Fibroblast of lung (primary cell): Measurements from ENCODE around the gene SUPT3H.

Experiments
- EZH2 ChIP-seq: IDR thresholded peaks from 2 replicates; pipeline ENCODE4 v1.5.1; 2012; ENCODE audit warnings: low read length, control low read depth, mild to moderate bottlenecking; ENCODE audit errors: missing control alignments
- TF ChIP-seq, protein P1 (sequence below), 2 donors: IDR thresholded peaks in 1 of 2; conservative IDR thresholded peaks in 1 of 2; 1 replicate in 1 of 2; 2 replicates in 1 of 2; pipeline ENCODE4 v1.5.1; 2011 to 2012; ENCODE audit warnings: low read length in 2 of 2, control low read depth in 1 of 2, inconsistent platforms in 1 of 2, low read depth in 1 of 2, mild to moderate bottlenecking in 1 of 2

DNA sequence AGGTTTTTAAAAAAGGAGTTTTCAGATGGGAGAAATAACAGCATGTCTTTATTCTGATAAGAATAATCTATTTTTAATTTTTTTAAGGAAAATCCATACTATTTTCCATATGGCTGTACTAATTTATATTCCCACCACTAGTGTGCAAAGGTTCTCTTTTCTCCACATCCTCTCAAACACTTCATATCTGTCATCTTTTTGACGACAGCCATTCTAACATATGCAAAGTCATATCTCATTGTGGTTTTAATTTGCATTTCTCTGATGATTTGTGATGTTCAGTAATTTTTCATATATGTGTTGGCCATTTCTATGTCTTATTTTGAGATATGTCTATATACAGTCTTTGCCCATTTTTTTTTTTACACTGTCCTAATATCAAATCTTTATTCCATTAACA lies 330.2 kb downstream of the SUPT3H start:
- TF ChIP-seq, protein P1, sequence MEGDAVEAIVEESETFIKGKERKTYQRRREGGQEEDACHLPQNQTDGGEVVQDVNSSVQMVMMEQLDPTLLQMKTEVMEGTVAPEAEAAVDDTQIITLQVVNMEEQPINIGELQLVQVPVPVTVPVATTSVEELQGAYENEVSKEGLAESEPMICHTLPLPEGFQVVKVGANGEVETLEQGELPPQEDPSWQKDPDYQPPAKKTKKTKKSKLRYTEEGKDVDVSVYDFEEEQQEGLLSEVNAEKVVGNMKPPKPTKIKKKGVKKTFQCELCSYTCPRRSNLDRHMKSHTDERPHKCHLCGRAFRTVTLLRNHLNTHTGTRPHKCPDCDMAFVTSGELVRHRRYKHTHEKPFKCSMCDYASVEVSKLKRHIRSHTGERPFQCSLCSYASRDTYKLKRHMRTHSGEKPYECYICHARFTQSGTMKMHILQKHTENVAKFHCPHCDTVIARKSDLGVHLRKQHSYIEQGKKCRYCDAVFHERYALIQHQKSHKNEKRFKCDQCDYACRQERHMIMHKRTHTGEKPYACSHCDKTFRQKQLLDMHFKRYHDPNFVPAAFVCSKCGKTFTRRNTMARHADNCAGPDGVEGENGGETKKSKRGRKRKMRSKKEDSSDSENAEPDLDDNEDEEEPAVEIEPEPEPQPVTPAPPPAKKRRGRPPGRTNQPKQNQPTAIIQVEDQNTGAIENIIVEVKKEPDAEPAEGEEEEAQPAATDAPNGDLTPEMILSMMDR (conservative IDR thresholded peaks at IDR 0.05 in 1 of 2, IDR thresholded peaks at IDR 0.05 in 1 of 2; ENCODE audit: low read depth in 1 of 2, low read length in 2 of 2): no peak
- no peak for TF ChIP-seq EZH2
